Stomach smooth muscle (tissue), 2 donors: ENCODE measurements around the gene AANAT.

Experiments
- H3K27ac ChIP-seq: one replicate; pipeline ENCODE4 v1.7.0; 2013; ENCODE audit warnings: mild to moderate bottlenecking, low read length, inconsistent platforms
- H3K27me3 ChIP-seq, 2 donors: one replicate each; pipeline ENCODE4 v1.7.0; 2013; ENCODE audit warnings: low read length in 2 of 2; ENCODE audit not compliant: insufficient read depth in 2 of 2, control insufficient read depth in 1 of 2
- H3K36me3 ChIP-seq, 2 donors: one replicate each; pipeline ENCODE4 v1.7.0; 2013; ENCODE audit warnings: low read length in 2 of 2; ENCODE audit not compliant: control insufficient read depth in 2 of 2, insufficient read depth in 2 of 2
- H3K4me1 ChIP-seq: one replicate; pipeline ENCODE4 v1.7.0; 2013; ENCODE audit warnings: low read length; ENCODE audit not compliant: control insufficient read depth, insufficient read depth
- H3K4me3 ChIP-seq, 2 donors: one replicate each; pipeline ENCODE4 v1.7.0; 2013; ENCODE audit warnings: low read length in 2 of 2
- H3K9ac ChIP-seq, 2 donors: one replicate each; pipeline ENCODE4 v1.7.0; 2013; ENCODE audit warnings: low read length in 2 of 2, mild to moderate bottlenecking in 1 of 2
- H3K9me3 ChIP-seq, 2 donors: one replicate each; pipeline ENCODE4 v1.7.0; 2013; ENCODE audit warnings: low read length in 2 of 2; ENCODE audit not compliant: control insufficient read depth in 2 of 2
- donor health status: healthy.
- donor health status: Pancreatic carcinoma.

Gene AANAT

DNA sequence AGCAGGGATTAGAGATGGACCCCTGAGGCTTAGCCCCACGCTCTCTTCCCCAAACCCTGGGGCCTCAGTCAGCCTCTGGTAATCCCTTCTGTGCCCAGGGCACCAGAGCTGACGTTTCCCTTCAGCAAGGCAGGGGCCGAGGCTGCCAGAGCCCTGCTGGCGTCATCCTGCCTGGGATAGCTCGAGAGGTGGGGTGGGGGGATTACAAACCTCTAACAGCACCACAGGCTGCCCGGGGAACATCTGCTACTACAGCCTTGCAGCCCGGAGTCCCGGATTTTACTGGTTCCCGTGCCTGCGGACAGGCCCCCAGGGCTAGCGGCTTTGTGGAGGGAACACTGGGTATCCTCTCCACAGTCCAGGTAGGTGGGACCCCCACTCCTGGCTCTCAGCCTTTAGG, at the start of gene AANAT:
AANAT (plus strand) TSS at position 238 of the 400 bp plus-strand sequence. CDS start 1,144 bp downstream, outside the sequence.
- H3K4me3 ChIP-seq: no peak within 1 kb of the TSS
- H3K9ac ChIP-seq: no peak within 1 kb of the TSS
- peaks cover 0 to 3% of the 10 kb centered on the region in 2 donors for H3K36me3 ChIP-seq
- H3K9me3 ChIP-seq: no peaks in the 10 kb centered on the region
- H3K27ac ChIP-seq: no peak within 1 kb of the TSS
- no peaks in the 10 kb centered on the region for H3K4me1 ChIP-seq
- H3K27me3 ChIP-seq: no peaks in the 10 kb centered on the region

DNA sequence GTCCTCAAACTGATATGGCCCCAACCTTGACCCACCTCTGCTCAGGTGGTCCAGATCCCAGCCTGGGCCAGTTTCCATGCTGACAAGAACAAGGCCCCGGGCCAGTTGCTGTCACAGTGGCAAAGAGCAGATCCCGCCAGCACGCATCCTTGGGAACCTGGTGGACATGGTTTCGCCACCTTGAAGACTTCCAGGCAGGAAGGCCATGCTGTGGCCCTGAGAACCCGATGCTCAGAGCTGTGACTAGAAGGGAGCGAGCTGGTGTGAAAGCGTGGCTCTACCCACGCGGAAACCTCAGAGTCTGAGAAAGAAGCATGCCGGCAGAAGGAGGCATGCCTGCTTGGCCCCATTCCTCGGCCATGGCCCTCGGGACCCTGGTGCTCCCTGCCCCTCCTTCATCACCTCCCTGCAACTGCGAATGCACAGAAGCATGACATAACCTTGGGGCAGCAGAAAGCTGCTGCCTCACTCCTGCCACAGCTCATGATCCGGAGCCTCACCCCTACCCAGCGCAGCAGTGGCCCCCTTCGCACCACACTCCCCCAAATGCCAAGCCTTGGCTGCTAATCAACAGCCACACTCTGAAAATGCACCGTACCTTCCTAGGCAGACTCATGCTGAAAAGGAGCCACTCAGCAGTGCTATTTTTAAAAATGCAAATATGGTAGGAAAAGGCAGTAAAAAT, 47.7 kb upstream of the AANAT start:
- Histone ChIP-seq H3K9ac (peak overlapping the region in 1 of 2 donors; percentile 21), H3K27me3 (no peaks in the 10 kb centered on the region), H3K4me1 (peaks cover 21% of the 10 kb centered on the region), H3K36me3 (peaks cover 0 to 2% of the 10 kb centered on the region in 2 donors), H3K27ac (no peak overlapping the region), H3K9me3 (no peaks in the 10 kb centered on the region), H3K4me3 (peak overlapping the region in 1 of 2 donors; percentile 29)

DNA sequence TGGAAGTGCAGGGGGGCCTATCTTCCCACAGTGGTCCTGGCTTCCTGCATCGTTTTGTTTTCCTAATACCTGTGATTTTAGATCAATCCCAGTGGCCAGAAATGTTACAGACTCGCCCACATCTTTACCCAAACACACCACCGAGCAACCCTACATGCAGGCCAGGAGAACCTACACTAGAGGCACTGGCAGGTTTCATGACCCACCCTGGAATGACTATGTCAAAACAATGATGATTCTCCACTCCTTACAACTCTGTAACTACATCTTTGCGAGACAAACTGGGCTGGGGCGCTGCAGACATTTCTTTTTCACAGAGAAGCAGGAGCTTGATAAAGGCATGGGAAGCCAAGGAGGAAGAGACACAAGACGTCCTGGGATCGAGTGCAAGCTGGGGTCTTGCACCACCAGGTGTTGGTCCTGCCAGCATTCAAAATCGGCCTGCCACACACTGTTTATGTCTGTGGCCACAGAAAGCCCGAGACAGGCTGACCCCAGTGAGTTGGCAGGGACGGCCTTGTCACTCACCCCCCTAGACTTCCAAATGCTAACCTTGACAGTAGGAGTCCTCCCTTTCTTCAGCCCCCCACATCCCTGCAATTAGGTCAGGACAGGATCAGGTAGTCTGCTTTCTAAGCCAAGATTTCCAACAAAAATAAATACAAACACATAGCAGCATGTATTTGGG, 46.9 kb upstream of the AANAT start:
- Histone ChIP-seq H3K27ac (no peak overlapping the region), H3K9me3 (no peaks in the 10 kb centered on the region), H3K4me1 (peaks cover 16% of the 10 kb centered on the region), H3K4me3 (no peak overlapping the region), H3K36me3 (peaks cover 0 to 2% of the 10 kb centered on the region in 2 donors), H3K9ac (no peak overlapping the region), H3K27me3 (no peaks in the 10 kb centered on the region)

DNA sequence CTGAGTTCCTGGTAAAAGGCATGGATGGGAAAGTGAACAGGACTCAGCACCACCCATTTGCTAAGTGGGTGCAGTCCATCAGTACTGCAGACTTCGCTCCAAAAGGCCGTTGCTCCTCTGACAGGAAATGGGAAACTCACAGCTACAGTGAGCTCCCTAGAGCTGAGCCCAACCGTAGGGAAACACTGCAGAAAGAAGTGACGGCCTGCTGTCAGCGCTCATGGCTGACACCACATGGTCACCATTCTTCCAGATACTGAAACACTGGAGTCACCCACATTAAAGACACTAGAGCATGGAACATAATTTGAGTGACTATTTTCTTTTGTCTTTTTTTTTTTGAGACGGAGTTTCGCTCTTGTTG, 46.4 kb upstream of the AANAT start:
- Histone ChIP-seq H3K4me1 (peaks cover 16% of the 10 kb centered on the region), H3K27me3 (no peaks in the 10 kb centered on the region), H3K9me3 (no peaks in the 10 kb centered on the region), H3K9ac (no peak overlapping the region), H3K4me3 (no peak overlapping the region), H3K36me3 (peaks cover 0 to 2% of the 10 kb centered on the region in 2 donors), H3K27ac (no peak overlapping the region)

DNA sequence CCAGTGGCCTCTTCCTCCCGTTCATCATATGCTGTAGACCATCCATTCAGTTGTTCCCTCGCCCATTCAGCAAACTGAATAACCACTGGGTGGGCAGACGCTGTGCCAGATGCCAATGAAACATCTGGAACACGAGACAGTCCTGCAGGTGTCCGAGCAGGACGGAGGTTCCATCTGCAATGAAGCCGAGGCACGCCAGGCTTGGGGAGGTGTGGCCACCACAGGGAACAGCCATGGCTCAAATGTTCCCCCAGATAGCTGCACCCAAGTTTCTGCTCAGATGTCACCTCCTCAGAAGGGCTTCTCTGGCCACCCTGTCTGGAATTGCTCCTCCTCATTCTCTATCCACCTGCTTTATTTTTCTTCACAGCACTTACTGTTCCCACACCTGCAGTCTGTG, 45.0 kb upstream of the AANAT start:
- peaks cover 17% of the 10 kb centered on the region for H3K4me1 ChIP-seq
- no peak overlapping the region for H3K9ac ChIP-seq
- no peak overlapping the region for H3K4me3 ChIP-seq
- H3K27me3 ChIP-seq: no peaks in the 10 kb centered on the region
- no peaks in the 10 kb centered on the region for H3K36me3 ChIP-seq
- H3K9me3 ChIP-seq: no peaks in the 10 kb centered on the region
- H3K27ac ChIP-seq: no peak overlapping the region

DNA sequence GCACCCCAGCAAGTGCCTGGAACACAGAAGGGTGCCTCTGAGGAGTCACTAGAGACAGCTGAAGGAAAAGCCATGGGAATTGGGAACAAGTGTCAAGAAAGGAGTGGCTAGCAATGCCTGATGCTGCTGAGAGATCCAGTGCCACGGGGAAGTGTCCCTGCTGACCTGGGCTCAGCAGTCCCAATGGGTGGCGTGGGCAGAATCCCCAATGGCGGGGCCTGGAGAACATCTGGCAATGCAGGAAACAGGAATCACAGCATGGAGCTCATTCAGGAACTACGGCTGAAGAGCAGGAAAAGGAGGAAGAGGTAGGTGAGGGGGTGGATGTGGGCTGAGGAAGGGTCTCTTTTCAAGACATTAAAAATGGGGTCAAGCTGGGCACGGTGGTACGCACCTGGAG, 44.5 kb upstream of the AANAT start:
- Histone ChIP-seq H3K27ac (no peak overlapping the region), H3K4me3 (no peak overlapping the region), H3K27me3 (no peaks in the 10 kb centered on the region), H3K36me3 (no peaks in the 10 kb centered on the region), H3K4me1 (peaks cover 21% of the 10 kb centered on the region), H3K9me3 (no peaks in the 10 kb centered on the region), H3K9ac (no peak overlapping the region)

DNA sequence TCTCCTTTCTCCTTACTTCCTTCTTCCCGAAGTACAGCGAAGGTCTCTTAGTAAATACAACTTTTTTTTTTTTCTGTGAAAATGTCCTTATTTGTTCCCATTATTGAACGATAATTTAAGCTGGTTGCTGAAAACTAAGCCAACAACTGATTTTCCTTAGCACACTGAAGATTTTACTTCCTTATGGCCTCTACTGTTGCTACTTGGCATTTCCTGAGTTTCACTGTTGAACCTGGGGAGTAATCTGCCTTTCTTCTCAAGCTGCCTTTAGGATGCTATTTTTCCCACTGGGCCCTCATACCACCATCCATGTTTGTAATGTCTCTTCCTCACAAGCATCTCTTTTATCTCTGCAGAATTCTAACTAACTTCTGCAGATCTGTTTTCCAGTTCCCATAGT, 40.5 kb upstream of the AANAT start:
- Histone ChIP-seq H3K9me3 (no peaks in the 10 kb centered on the region), H3K4me3 (no peak overlapping the region), H3K36me3 (no peaks in the 10 kb centered on the region), H3K27me3 (no peaks in the 10 kb centered on the region), H3K9ac (no peak overlapping the region), H3K27ac (no peak overlapping the region), H3K4me1 (peaks cover 8% of the 10 kb centered on the region)

DNA sequence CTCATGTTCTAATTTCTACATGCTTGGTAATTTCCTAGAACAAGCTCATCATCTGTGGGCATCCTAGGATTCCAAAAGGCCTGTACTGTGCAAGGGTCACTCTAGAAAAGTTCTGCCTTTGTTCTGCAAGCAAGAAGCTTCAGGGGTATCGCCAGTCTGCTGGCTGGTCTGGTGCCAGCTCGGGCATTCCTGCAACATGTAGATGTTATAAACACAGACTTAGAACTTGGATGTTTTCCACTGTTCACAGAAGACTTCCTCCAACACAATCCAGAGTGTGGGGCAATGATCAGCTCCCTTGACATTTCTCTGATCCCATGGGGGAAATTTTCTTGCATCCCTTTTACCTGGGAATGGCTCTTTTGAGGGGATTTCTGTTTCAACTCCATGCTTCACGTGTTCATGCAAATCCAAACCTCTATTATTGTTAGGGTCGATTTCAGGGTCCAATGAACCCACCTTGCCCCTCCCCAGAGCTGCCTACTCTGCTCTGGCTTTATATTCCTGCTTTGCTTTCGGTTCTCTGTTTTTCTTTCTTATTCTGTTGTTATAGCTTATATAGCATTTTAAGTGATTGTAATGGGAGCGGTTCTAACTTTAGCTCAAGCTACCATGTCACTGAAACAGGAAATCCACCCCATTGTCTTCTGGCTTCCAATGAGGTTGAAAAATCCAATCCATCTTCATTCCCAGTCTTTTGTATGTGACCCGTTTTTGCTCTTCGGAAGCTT, 39.7 kb upstream of the AANAT start:
- peak overlapping the region in 1 of 2 donors; percentile 8 for H3K4me3 ChIP-seq
- no peaks in the 10 kb centered on the region for H3K36me3 ChIP-seq
- no peak overlapping the region for H3K9ac ChIP-seq
- H3K9me3 ChIP-seq: no peaks in the 10 kb centered on the region
- H3K27me3 ChIP-seq: no peaks in the 10 kb centered on the region
- H3K27ac ChIP-seq: no peak overlapping the region
- H3K4me1 ChIP-seq: peaks cover 8% of the 10 kb centered on the region

DNA sequence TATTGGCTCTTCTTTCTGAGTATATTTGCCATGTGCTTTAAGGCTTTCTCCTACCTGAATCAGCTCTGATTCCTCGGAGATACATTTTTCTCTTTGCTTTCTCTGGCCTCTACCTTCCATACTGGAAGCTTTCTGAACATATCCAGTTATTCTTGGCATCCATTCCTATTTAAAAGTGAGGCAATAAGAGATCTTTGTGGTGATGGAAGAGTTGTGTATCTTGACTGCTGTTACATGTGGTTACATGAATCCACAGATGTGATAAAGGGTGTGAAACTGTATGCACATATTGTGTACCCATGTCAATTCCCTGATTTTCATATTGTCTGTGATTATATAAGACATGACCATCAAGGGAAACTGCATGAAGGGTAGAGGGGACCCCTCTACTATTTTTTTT, 38.9 kb upstream of the AANAT start:
- H3K4me3 ChIP-seq: no peak overlapping the region
- peaks cover 8% of the 10 kb centered on the region for H3K4me1 ChIP-seq
- H3K27me3 ChIP-seq: no peaks in the 10 kb centered on the region
- no peaks in the 10 kb centered on the region for H3K9me3 ChIP-seq
- H3K36me3 ChIP-seq: no peaks in the 10 kb centered on the region
- H3K27ac ChIP-seq: no peak overlapping the region
- no peak overlapping the region for H3K9ac ChIP-seq

DNA sequence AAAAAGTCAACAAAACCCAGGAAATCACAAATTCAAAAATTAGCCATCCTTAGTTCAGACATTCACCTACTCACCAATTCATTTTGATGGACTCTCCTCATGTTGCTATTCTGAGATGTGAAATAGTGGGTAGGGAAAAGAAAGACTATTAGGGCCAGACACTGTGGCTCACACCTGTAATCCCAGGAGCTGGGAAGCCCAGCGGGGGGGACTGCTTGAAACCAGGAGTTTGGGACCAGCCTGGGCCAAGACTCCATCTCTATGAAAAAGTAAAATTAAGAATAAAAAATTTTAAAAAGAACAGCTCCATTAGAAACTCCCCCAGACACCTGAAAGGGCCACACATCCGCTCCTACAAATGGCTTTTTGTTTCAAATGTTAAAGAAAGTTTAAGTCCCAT, 35.9 kb upstream of the AANAT start:
- Histone ChIP-seq H3K27me3 (no peaks in the 10 kb centered on the region), H3K4me3 (no peak overlapping the region), H3K4me1 (peaks cover 11% of the 10 kb centered on the region), H3K36me3 (peaks cover 0 to 4% of the 10 kb centered on the region in 2 donors), H3K27ac (no peak overlapping the region), H3K9me3 (no peaks in the 10 kb centered on the region), H3K9ac (no peak overlapping the region)
